ENCODE results near the gene RAB3C.

GRCh38 chr5:58828258-58828657 is 245.4 kb downstream of the RAB3C start:
- TF ChIP-seq ZNF423 (CRISPR knock-in tag; IDR thresholded peaks at IDR 0.05), result no peak
- TF ChIP-seq ETV6 (CRISPR knock-in tag; IDR thresholded peaks at IDR 0.05), result no peak
- TF ChIP-seq CTCF (IDR thresholded peaks at IDR 0.05), result no peak
- no peak for TF ChIP-seq ELF4 (CRISPR knock-in tag; IDR thresholded peaks at IDR 0.05; ENCODE audit: low read depth)
- TF ChIP-seq CREB1 (CRISPR knock-in tag; IDR thresholded peaks at IDR 0.05), result no peak
- no peak for TF ChIP-seq TEAD4 (CRISPR knock-in tag; IDR thresholded peaks at IDR 0.05)
- TF ChIP-seq SMAD4 (CRISPR knock-in tag; IDR thresholded peaks at IDR 0.05), result no peak
- no peak for TF ChIP-seq USF2 (CRISPR knock-in tag; IDR thresholded peaks at IDR 0.05)
- no peak for TF ChIP-seq RORB (CRISPR knock-in tag; IDR thresholded peaks at IDR 0.05)
